HG03460 (cell line): ENCODE measurements around the gene RHOBTB3.

Source experiments
- ATAC-seq: cut with Tn5 transposase; IDR thresholded peaks from one replicate; pipeline ENCODE4 v1.9.1; 2021; ENCODE audit not compliant: unreplicated experiment

The RHOBTB3 gene

DNA sequence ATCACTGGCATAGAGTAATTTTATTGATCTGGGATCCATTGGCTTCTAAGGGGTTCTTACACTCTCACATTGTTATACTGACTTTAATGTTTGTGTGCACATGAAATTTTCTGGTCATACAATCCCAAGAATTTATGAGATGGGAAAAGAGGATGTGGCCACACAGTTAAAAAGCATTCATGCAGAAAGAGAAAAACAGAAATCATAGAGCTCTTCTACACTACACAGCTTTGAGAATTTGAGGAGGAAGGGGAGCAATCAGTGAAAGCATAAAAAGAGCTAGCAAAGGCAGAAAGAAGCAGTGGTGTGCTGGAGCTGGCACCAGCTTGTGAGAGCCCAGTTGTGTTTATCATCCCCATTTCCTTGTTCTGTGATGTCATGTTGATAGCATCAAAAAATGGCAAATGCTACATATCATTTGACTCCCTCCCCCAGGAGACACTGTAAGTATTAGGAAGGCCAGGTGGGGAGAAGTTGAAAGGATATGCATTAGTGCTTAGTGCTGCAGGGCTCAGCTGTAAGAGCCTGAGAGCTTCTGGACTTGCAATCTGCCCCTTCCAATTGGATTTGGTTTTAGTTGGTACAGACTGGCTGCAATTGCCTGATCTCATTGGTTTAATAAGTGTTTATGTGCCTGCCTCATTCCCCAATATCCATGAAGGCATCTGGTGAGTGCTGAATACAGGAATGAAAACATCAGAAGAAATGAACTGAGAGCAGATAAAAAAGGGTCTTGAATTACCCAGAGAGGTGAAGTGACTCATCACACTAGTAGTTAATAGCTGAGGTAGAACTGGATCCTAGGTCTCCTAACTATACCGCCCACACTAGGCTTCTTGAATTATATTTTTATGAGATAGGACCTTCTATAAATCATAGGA is 30.9 kb downstream of the RHOBTB3 start:
- no peak for ATAC-seq

DNA sequence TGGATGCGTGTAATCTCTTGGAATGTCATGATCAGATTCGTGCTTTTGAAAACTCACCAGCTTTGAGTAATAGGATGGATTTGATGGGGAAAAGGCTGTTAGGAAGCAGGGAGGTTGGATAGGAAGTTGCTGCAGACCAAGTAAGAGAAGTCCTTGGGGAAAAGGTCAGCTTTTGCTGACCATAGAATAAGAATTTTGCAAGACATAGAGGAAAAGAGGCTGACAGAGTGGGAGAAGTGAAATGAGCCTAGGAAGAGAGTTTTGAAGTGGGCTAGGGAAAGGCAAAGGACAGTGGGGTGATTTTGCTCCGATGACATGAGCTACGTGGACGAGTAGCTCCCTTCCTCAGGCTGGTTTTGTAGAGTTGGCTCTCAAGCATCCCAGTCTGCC is 31.5 kb downstream of the RHOBTB3 start:
- no peak for ATAC-seq

DNA sequence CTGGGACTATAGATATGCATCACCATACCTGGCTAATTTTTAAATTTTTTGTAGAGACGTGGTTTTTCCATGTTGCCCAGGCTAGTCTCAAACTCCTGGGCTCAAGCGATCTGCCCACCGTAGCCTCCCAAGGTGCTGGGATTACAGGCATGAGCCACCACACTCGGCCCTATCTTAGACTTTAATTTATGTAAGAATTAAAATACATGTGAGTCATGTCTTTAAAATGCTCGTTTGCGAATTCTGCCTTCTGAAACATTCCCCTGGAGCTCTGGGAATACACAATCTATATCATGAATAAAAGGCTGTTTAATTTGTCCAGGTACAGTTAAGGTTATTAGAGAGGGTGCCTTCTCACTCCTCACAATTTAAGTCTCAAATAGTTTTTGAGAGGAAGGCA is 32.8 kb downstream of the RHOBTB3 start:
- no peak for ATAC-seq

DNA sequence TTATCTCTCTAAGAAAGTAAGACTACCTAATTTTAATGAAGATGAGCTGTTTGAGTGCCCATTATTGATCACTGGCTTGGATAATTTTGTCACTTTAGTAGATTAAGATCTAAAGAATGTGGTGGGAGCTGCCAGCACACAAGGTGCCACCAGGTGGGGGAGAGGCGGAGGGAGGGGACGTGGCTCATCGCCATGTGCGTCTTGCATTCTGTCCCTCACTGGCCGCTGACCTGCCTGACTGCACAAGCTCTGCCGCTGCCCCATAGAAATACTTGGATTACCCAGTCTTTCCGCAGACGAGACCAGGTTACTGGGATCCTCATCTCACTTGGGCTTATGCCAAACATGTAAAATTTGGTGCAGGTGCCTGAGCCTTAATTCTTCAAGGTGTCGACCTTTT is 37.6 kb downstream of the RHOBTB3 start:
- no peak for ATAC-seq

DNA sequence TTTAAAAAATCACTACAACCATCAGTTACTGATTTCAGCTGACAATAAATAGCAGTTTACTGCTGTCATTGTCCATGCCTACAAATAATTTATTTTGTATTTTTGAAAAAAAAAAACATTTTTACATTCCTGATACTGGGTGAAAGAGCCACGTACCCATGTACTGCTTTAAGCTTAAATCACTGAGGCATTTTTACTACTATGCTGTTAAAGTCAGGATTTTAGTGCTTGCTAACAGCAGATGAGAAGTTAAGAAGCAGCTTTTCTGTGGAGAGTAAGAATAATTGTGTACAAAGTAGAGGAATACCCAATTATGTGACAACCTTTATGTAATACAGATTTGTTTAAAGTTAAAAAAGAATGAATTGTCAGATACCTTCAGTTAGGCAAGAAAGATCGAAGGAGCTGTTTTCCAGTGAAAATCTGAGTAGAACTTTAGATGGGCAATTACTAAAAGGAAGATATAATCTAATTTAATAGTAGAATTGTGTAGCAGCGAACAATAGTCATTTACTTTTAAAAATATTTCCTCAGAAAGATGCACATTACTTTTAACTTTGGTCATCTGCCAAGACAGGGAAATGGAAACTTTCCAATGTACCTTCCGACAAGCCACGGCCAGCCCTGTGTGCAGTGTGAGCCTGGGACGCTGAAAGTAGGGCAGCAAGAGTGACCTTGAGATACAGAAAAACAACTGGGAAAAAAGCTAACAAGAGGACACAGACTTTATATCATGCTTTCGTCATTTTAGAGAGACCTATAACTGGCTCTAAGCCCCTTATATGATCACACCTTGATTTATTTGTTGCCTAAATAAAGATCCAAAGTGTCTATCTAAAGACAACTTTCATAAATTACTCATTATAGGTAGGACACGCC is 39.9 kb downstream of the RHOBTB3 start:
- ATAC-seq: no peak

DNA sequence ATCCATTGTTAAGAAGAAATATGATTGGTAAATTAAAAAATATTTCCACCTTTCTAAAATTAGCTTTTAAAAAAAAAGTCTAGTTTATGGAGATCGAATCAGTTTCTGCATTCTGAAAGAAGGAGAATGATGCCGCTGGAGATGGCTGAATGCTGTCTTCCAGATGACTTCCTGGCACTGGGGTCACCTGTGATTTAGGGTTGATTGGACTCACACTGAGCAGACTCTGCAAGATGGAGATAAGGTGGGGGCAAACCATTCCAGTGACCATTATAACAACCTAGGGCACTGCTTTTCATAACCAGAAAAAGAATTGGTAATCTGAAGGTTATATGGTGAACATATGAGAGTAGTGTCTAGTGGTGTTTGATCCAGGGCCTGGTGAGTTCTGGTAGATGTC is 40.8 kb downstream of the RHOBTB3 start:
- ATAC-seq: no peak

DNA sequence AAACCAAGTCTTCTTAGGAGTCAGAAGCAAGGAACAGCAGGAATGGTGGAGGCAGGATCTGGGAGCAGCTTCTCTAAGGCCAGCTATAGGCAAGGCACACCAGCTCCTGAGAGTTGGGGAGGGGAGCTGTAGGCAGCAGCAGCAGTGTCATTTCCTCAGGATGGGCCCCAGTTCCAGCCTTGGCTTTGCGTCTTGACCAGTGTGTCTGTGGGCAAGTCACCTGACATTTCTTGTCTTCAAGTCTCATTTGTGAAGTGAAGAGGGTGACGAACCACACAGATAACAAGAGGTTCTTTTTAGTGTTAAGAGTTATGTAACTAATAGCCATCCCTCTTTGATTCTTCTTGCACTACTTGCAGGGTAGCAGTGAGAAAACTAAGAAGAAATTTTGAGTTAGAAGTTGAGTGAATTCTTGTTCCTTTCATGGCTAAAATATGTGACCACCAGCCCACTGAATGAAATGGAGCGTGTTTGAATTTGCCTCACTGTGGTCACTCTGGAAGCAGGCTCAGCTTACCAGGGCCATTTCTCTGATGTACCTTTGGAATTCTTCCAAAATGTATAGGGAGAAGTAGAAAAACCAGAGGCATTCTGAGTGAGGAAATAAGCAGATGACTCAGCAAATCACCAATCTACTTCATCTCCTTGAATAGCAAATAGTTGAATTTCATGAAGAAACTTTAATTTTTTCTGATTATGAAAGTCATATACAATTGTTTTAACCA is 42.4 kb downstream of the RHOBTB3 start:
- no peak for ATAC-seq

DNA sequence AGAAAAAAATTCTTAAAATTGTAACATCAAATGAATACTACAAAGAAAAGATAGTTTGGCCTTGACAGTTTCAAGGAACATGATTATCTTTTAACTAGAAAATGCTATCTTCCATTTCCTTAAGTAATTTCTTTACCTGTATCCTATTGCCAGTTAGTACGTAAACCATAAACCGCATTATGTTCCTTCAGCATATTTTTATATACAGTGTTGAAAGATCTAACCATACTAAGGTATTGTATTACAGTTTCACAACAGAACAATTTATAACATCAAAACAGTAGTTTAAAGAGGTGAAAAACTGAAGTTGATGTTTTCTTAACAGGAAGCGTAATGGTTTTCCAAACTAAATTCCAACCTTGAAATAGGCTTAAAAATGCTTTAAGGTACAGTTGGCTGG is 46.3 kb downstream of the RHOBTB3 start:
- ATAC-seq: no peak

DNA sequence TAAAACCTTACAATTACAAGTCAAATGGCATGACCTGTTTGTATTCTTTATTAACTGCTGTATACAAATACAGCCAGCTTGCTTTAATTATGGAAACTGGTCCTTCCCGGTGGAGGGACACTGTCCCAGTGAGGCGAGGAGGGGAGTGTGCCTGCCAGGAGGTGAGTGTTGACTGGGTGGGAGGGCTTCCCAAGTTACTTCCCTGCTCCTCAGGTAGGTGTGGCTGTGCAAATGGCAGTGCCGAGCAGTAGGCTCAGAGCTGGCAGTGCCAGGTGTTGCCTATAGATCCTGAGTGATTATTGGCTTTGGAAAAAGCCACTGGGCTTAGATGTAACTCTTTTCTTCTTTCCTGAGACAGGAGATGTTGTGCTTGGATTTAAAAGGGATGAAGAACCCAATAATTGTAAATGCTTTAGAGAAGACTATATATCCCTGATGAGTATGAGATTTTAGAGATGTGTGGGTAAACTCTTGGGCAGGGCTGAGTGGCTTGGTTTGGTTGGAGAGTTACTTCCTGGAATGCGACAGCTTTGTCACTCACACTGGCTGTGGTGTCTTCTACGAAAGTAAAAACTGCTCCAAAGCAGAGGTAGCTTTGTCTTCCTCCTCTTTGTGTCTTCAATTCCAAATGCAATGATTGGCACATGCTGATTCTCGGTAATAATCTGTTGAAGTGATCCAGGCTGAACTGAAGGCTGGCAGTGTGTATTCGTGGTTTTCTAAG is 47.7 kb downstream of the RHOBTB3 start:
- no peak for ATAC-seq

DNA sequence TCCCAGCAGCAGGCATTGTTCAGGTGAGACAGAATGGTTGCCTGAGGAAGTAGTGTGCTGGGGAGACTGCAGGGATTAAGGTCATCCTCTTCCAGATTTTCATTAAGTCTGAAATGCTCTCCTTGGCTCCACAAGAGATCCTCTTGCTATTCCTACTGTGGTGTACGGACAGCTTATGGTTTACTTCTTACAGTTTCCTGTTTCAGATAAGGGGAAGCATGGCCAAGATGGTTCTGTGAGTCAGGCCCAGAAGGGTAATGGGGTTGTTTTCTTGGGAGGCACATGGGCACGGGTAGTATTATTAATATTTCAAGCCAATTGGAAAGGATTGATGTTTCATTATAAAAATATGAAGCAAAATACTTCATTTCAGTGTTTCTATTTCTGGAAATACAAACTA is 48.5 kb downstream of the RHOBTB3 start:
- ATAC-seq: no peak

DNA sequence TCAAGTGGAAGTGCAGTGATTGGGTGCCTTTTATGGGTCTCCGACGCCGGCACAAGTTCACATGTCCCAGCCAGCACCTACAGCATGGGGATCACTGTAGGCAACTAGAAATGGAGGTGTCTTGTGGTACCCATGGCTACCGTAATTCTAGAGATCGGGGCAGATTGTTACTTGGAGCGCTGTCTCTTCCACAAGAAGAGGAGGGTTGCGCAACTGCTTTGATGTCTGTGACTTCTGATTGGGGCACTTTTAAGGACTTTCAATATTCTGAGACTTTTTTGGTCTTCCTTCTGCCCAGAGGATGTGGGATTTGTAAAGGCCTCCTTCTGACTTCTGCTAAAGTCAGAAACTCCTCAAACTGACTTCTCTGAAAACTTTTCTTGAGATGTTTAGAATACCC is 49.5 kb downstream of the RHOBTB3 start:
- peak; percentile 8 for ATAC-seq

DNA sequence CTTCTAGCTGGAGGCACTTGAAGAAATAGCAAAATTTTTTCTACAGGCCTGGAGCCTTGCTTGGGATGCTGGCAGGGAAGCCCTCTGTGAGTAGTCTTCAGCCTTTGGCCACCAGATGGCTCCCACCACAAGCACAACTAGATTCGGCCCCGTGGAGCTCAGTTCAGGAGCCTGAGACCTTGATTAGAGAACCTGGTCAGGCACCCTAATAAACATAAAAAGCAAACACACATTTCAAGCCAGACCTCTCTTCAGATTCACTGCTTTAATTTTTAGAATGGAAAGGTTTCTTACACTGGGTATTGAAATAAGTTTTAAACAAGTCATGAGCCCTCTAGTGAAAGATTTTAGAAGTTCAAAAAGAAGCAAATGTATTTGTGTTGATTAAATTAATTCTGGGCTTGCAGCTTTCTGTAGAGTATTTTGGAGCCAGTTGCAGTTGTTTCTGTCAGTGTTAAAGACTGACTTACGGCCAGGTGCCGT is 50.0 kb downstream of the RHOBTB3 start:
- peak; percentile 97 for ATAC-seq

DNA sequence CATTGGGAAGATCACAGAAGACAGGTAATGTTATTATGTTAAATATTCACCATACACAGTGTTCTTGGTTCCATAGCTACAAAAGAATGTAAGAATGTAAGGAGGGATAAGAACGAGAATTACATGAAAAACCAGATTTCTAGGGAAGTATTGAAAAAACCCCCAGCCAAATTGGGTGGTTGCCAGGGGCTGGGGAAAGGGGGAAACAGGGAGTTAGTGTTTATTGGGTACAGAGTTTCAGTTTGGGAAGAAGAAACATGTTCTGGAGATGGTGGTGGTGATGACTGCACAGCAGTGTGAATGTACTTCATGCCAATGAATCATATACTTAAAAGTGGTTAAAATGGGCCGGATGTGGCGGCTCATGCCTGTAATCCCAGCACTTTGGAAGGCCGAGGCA is 51.0 kb downstream of the RHOBTB3 start:
- ATAC-seq: no peak

DNA sequence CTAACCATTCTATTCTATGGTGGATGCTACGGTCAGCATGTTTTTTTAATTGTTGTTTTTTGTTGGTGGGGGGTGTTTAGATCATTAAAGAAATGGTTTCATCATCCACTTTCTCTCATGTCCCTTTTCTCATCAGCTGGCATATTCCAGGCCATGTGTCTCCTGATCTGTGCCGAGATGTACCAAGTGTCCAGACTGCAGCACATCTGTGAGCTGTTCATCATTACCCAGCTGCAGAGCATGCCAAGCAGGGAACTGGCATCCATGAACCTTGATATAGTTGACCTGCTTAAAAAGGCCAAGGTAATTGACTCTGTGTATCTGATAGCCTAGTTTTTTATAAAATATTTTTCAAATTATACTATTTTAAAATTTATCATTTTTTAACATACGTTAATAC is 52.5 kb downstream of the RHOBTB3 start:
- no peak for ATAC-seq

DNA sequence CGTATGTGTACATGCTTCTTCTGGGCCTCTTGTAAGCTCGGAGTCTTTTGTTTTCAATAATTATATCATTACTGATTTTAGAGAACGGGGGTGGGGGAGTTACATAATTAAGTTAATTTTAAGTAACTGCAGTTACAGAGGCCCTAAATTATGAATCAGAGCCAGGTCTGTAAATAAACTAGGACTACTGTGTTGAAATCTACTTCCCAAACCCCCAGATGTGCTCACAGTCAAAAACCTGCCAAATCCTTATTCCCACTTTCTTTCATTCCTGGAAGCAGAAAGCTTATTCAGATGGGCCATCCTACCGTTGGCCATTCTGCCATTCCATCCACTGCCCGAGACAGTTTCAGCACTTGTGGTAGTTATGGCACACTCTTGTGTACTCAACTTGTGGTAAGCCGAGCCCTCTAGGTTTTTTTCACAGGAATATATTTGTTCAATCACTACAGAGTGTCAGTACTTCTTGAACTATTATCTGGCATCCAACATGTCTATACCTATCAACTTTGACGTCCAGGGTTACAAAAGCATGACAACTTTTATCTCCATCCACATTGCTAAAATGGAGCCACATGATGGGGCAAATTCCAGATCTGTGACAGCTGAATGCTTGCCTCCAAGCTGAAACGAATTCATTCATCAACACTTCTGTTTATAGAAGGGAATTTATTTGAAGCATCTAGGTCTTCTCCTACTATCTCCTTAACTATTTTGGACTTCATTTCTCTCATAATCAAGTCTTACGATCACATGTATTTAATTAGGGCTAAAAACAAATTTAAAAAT is 53.6 kb downstream of the RHOBTB3 start:
- ATAC-seq: no peak

DNA sequence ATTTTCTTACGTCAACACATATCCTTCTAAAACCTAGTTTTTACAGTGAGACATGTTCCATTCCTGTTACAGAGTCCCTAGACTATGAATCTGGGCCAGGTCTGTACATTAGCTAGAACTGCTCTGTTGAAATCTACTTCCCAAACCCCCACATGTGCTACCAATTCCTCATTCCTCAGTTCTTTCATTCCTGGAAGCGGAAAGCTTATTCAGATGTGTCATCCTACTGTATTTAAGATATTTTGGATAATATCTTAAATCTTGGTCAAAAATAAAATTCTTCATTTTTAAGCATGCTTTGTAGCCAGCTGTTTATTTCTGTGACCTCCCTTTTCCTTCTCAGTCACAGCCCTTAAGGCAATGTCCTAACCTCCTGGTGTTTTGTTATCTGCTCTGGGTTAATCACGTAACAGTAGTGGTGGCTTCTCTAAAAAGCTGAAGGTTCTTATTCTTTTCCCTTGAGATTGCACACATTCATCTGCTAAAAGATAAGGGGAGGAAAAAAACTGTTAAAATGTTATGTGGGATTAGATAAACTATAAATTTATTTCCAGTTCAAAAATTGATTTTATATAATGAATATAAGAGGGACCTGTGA is 55.8 kb downstream of the RHOBTB3 start:
- ATAC-seq: no peak

DNA sequence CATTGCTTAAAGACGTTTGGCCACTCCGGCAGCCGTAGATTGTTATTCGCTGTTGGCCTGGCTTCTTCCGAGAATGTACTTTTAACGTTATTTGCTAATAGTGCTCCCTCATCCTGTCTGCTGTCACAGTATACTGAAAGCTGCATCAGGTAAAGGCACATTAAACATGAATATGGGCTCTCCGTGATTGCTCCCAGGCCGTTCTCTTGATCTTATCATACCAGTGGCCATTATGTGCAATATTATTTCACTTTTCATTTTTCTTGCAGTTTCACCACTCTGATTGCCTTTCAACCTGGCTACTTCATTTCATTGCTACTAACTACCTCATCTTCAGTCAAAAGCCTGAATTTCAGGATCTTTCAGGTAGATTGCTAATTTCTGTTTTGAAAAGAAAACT is 57.4 kb downstream of the RHOBTB3 start:
- no peak for ATAC-seq

DNA sequence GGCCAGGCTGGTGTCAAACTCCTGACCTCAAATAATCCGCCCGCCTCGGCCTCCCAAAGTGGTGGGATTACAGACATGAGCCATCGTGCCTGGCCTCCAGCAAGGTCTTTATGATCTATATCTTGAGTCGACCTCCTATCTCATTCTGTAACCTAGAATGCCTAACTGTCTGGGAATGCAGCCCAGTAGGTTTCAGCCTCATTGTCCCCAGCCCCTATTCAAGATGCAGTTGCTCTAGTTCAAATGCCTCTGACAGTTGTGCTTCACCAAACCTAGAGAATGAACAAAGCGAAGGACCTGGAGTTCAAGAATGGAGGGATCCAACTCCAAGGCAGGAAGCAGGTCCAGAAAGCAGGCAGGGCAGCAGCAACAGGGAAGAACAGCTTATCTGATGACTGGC is 60.6 kb downstream of the RHOBTB3 start:
- ATAC-seq: no peak

DNA sequence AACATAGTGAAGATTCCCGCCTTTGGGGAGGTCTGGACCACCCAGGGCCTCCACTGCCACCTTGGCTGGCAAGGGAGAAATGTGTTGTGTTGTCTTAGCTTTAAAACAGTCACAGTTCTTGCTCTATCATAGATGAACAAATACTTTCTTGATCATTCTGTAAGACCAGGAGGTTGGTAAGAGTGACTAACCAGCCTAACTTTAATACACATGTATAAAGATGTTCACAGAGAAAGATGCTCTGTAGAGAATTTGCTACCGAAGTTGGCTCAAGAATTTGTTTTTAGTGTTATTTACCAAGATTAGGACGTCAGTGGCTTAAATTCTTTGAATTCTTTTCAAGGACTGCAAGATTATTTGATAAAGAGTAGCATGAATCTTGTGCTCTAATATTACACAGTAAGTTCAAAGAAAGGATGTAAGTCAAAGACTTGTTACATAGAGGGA is 63.0 kb downstream of the RHOBTB3 start:
- ATAC-seq: no peak
